Measurements from ENCODE around the gene MRPS18A.
A peak's percentile ranks its signal among the peaks of the same experiment; 100 is the strongest.

The MRPS18A gene

DNA sequence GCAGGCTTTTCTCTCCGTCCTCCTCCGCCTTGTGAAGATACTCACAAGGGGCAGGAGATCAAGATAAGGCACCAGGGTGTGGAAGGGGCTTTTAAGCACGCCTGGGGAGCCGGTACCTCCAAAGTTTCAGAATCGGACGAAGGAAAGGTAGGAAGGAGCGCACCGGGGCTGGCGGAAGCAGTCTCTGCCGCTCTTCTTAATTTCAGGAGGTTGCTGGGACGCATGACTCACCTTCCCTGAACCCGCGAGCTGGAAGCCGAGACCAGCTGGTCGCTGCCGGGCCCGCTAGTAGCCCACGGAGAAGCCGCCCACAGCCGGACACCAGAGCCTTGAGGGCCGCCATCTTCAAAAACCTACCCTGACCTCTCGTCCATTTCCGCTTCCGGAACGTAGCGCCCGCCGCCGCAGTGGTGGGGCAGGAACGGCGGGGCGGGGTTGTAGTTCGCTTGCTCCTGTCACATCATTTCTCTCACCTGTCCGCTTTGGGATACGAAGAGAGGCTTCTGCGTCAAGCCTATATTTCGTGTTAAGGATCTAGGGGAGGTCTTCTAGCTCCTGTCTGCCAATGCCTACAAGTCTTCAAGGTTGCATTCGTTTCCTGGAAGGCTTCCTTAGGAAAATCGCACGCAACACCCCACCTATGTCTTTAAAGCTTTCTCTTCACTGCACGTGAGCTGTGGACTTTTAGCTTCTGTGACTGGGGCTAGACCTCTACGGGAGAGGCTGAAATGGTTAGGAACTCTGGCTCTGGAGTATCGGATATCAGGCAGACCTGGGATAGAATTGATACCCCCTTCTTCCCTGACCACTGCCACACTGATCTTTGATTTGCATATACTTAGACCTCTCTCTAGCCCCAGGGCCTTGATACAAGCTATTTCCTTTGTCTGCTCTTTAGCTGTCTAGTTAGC lies at the start of gene MRPS18A:
TSS of gene MRPS18A (minus strand) at position 355 of the 911 bp plus-strand sequence. CDS start at position 343, 12 bp downstream.
- peak; percentile 69 for DNase-seq
- in situ Hi-C loops (cut with HindIII; ENCODE audit: low pct_ligation_motif_present, low pct_unique_long_range_greater_than_20kb, low sequenced_read_pairs), result no loop called here

DNA sequence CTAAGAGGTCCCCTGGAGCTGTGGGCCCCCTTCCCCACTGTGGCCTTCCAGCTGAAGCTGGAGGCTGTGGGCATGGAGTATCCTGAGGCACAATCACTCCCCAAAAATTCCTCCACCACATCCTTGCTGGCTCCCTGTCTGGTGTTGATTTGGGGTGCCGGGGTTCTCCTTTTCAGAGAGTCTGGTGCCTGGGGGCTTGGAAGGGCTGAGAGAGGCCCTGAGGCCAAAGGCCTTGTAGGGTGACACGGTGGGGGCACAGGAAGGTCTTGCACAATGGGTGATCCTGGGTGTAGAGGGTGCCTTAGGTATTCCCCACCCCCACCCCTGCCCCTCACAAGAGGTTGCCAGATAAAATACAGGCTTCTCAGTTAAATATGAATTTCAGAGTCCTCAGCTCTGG lies 49.3 kb upstream of the MRPS18A start:
- in situ Hi-C loops (cut with HindIII; ENCODE audit: low pct_ligation_motif_present, low pct_unique_long_range_greater_than_20kb, low sequenced_read_pairs), result no loop called here

DNA sequence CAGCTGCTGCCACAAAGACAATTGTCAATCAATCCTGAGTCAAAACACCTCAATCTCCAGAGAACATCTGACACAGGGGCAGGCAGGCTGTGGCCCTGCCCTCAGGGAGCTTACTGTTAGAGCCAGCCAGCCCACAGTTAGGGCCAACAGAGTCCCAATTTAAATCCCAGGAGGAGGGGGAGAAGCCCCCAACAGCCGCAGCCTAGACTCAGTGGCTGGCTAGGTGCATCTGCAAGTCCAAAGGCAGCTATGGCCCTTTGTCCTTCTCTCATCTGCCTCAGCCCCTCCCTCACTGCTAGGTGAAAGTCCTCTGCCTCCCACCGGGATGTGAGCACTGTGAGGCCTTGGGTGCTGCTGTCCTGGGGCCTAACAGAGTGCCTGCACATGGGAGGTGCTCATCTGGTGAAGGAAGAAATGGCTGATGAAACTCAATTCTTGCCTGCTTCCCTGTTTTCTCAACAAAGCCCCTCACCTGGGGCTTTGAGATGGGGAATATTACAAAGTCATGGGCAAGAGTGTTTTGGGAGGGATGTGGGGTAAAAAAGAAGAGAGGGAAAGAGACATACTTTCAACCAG lies 48.7 kb upstream of the MRPS18A start:
- in situ Hi-C loops (cut with HindIII; ENCODE audit: low pct_ligation_motif_present, low pct_unique_long_range_greater_than_20kb, low sequenced_read_pairs), result no loop called here
- no peak for DNase-seq

More for the DNA sequence above, 49.3 kb upstream of the MRPS18A start:
- no peak for DNase-seq

DNA sequence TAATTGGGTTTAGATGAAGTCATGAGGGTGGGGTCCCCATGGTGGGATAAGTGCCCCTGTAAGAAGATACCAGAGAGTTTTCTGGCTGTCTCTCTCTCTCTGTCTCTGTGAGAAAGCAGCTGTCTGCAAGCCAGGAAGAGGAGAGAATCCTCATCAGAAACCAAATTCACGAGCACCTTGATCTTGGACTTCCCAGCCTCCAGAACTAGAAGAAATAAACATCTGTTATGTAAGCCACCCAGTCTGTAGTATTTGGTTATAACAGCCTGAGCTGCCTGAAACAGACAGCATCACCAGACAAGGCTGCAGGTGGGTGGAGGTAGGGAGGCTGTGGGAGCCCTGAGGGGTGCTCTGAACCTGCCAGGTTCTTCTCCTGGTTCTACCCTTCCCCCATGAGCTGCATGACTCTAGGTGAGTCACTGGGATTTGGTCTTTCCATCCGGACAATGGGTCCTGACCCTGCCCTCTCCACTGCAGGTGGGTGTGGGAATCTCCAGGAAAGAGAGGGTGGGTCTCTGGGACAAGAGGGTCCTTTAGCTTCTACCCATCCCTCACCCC lies 48.1 kb upstream of the MRPS18A start:
- in situ Hi-C loops (cut with HindIII; ENCODE audit: low pct_ligation_motif_present, low pct_unique_long_range_greater_than_20kb, low sequenced_read_pairs), result no loop called here

DNA sequence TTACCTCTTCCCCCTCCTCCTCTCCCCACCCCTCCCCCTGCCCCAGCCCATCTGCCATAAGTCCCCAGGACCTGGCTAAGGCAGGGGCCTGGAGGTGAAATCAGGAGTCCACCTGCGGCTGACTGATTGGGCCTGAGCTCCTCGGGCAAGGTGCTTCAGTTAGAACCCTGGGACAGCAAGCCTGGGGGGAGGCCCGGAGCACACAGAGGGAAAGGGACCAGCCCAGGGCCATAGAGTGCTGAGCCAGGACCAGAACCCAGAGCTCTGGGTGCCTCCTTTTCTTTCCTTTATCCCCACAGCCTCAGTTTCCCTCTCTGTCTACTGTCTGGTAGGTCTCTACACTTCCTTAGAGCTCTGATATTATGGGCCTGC lies 46.7 kb upstream of the MRPS18A start:
- DNase-seq, result no peak
- in situ Hi-C loops (cut with HindIII; ENCODE audit: low pct_ligation_motif_present, low pct_unique_long_range_greater_than_20kb, low sequenced_read_pairs), result no loop called here

More for the DNA sequence above, 48.1 kb upstream of the MRPS18A start:
- DNase-seq, result no peak

DNA sequence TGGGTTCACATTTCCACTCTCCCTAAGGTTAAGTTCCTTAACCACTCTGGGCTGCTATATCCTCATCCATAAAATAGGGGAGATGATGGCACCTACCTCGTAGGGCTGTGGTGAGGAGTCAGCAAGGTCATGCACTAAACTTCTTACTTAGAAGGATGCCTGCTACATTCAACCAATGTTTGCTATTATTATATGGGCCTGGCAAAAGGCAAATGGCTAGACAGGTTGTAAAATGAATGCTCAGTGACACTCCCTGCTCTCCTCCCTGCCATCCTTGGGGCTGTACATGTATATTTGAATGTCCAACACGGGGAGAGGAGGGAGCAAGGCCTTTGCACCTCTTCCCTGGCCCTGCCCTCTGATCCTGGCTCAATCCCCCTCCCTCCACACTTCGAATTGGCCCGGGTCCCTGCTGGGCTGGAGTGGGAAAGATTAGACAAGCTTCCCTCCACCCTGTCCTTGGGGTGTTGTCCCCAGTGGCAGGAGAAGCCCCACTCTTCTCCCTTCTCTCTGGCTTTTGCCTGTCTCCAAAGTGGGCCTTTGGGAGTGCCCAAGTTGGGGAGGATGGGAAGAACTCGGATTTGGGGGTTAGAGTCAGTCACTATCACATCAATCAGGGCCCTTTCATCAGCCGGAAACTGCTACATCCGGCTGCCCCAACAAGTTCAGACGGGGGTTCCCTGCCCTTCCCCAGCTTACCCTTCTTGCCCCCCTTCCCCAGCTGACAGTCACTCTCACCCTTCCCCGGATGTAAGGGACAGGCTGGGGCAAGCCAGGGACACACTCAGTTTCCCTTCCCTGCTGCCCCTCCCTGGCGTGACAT lies 46.1 kb upstream of the MRPS18A start:
- in situ Hi-C loops (cut with HindIII; ENCODE audit: low pct_ligation_motif_present, low pct_unique_long_range_greater_than_20kb, low sequenced_read_pairs), result no loop called here

DNA sequence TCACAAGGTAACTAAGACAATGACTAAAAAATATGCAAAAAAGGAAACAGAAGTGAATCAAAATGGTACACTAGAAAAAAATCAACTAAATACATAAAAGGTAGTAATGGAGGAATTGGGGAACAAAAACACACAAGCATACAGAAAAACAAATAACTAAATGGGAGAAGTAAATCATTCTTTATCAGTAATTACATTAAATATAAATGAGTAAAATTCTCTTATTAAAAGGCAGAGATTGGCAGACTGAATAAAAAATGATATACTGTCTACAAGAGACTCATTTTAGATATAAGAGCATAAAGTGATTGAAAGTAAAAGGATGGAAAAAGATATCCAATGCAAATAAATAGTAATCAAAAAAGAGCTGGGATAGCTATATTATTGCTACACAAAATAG lies 43.0 kb upstream of the MRPS18A start:
- in situ Hi-C loops (cut with HindIII; ENCODE audit: low pct_ligation_motif_present, low pct_unique_long_range_greater_than_20kb, low sequenced_read_pairs), result no loop called here
- DNase-seq, result no peak

More for the DNA sequence above, 46.1 kb upstream of the MRPS18A start:
- DNase-seq, result no peak

DNA sequence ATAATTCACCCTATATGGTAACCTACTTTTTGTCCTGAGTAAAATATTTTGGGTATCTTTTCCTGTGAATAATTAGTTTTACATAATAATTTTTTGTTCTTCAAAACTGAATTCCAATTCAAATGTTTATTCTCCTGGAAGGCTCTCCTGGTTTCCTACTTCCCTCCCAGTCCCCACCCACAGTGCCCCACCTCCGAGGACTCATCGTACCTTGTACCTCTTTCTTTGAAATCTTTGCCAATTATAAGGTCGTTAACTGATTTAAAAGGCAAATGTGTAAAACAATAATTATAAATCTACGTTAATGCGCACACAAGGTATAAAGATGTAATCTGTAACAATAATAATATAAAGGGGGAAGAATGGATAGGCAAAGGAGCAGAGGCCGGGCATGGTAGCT lies 41.9 kb upstream of the MRPS18A start:
- in situ Hi-C loops (cut with HindIII; ENCODE audit: low pct_ligation_motif_present, low pct_unique_long_range_greater_than_20kb, low sequenced_read_pairs), result no loop called here

DNA sequence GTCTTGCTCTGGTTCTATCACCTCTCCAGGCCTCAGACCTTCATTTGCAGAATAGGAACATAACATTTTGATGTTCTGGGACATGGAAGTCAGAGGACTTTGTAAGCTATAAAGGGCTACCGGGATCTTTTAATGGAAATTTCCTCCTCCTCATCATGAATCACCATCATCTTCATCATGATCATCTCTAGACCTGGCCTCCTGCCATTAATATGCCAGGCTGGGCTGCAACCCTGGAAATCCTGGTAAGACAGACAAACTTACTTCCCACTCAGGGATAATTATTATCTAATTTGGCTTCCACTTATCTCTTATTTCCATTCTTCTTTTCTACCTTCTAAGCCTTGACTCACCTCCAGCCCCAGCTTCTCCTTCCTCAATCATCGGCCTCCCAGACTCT lies 41.0 kb upstream of the MRPS18A start:
- no peak for DNase-seq
- in situ Hi-C loops (cut with HindIII; ENCODE audit: low pct_ligation_motif_present, low pct_unique_long_range_greater_than_20kb, low sequenced_read_pairs), result no loop called here

More for the DNA sequence above, 41.9 kb upstream of the MRPS18A start:
- DNase-seq, result no peak

DNA sequence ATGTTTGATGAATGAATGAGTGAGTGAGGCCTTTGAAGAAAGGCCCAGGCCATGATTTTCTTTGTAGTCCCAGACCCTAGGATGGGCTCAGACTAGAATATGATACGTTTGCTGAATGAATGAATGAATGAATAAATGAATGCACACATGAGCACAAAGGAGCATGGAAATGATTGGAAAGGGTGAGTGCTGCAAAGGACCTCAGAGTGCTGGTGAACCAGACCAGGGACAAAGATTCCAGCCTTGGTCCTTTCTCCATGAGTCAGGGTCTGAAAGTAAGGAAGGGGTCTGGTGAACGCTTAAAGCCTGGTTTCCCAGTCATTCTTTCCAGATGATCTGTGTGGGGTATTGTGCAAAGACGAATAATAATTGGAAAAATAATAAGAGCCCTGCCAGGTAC lies 40.0 kb upstream of the MRPS18A start:
- no peak for DNase-seq
- in situ Hi-C loops (cut with HindIII; ENCODE audit: low pct_ligation_motif_present, low pct_unique_long_range_greater_than_20kb, low sequenced_read_pairs), result no loop called here

DNA sequence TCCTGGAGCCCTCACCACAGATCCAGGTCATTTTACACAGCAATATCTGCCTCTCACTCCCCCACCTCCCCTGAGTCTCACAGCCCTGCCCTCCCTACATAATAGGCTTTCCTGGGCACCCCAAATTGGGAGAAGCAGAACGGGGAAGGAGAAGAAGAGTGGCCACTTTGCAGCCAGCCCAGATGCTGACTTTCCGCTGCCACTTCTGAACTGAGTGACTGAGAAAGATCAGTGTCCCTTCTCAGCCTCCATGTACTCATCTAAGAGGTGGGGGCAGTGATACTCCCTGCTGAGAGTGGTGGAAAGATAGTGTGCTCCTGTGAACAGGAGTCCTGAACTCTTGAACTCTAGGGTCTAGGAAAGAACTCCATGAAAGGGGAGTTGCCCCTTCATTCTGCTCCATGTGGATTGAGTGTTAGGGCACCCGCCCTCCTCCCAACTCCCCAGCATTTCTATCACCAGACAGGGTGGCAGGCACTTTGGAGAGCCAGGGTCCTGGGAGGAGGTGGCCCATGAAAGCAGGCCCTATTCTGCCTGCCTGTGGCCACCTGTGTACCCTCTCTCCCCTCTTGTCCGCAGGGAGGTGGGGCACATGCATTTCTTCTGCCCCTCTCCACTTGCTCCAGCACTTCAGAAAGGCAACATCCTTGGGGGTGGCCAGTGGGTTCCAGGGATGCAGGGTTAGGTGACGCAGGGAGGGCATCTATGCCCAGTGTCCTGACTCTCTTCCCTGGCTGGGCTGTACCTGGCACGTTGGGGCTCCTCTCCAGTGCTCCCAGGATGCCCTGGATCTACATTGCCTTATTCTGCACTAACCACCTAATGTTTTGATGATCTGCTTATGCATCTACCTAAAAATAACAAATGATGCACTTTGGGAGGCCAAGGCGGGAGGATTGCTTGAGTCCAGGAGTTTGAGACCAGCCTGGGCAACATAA lies 38.3 kb upstream of the MRPS18A start:
- in situ Hi-C loops (cut with HindIII; ENCODE audit: low pct_ligation_motif_present, low pct_unique_long_range_greater_than_20kb, low sequenced_read_pairs), result no loop called here
- DNase-seq, result no peak

DNA sequence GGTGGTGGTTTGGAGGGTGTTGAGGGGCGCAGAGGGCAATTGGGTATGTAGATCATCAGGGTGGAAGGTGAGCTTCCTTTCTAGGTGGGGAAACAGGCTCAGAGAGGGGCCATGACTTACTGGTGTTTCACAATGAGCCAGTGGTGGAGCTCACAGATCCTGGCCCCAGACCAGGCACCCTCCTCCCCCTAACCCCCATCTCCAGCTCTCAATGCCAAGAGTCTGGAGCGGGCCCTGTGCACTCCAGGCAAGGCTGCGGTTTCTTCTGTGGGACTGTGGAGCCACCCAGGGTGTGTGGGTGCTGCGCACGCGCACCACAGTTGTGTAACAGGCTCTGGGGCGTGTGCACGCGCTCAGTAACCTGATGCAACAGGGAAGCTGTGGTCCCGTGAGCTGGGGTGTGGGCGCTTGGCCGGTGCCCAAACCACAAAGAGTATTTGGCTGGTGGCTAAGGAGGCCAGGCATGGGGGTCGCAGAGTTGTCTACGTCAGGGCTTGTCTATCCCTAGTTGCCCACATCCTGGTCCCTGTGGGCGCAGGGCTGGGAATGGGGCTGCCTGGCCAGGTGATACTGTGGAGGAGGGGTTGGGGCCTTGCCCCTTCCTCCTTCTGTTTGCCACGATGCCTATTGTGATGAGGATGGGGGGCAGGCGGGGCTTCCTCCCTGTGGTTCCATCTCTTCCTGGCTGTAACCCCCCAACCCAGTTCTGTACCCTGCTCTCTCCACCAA lies 37.5 kb upstream of the MRPS18A start:
- no peak for DNase-seq

DNA sequence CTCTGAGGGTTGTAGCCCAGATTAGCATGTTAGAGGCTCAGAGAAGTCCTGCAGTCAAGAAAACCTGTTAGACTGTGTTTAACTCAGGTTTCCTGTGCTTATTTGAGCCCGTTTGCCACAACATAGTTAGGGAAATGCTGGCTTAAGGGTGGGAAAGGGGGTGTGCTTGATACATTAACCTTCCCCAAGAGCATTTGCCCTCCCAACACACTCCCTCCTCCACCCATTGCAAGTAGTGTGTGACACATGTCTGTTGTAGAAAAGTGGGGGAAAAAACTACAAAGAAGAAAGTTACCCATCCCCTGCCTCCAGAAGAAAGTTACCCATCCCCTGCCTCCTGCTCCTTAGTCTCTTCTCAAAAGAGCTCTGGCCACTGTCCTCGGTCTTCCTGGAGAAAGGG lies 36.8 kb upstream of the MRPS18A start:
- DNase-seq, result no peak
- in situ Hi-C loops (cut with HindIII; ENCODE audit: low pct_ligation_motif_present, low pct_unique_long_range_greater_than_20kb, low sequenced_read_pairs), result no loop called here

More for the DNA sequence above, 37.5 kb upstream of the MRPS18A start:
- in situ Hi-C loops (cut with HindIII; ENCODE audit: low pct_ligation_motif_present, low pct_unique_long_range_greater_than_20kb, low sequenced_read_pairs), result no loop called here

DNA sequence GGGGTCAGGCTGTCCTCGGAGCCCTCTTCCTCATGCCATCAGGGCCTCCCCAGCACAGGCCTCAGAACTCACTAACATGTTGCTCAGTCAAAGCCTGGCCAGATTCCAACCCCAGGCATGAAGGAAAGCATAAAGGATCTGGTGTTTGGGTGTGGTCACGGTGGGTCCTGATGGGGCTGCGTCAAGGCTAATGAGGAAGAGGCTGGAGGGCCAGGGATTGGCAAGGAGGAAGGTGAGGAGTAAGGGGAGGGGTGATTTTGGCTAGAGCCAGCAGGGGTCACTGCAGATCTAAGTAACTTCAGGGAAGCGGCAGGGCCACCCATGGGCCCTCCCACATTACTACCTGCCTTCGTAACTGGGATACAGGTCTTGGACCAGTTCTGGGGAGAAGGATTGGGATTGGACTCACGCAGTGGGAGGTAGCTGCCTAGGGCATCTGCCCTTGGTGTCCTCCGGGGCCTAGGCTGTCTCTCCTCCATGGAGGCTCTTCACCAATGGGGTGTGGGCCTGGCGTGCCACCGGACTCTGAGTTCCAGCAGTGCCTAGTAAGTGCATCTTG lies 36.2 kb upstream of the MRPS18A start:
- peak; percentile 63 for DNase-seq
- in situ Hi-C loops (cut with HindIII; ENCODE audit: low pct_ligation_motif_present, low pct_unique_long_range_greater_than_20kb, low sequenced_read_pairs), result no loop called here

DNA sequence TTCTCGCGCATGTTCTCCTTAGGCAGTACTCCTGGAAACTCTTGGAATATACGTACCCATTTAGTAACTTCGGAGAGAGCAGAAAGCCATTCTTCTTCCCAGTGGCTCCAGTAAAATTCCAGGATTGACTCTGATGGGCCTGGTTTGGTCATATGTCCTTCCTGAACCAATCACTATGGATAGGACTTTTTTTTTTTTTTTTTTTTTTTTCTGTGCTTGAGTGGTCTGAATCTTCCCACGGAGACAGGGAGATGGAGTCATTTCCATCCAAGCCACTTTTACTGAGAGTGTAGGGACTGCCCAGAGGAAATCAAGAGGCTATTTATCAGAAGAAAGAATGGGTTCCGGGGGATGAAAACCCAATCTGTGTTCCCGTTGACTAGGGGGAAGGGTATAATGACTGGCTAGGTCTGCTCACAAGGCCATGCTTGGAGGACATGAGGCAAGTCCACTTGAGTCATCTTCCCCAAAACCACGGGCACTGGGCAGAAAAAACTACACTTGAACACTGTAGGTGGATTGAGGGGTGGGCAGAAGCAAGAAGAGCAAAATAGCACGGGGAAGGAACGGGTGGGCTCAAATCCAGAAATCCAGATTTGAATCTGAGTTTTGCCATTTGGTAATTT lies 35.4 kb upstream of the MRPS18A start:
- in situ Hi-C loops (cut with HindIII; ENCODE audit: low pct_ligation_motif_present, low pct_unique_long_range_greater_than_20kb, low sequenced_read_pairs), result no loop called here
- no peak for DNase-seq

DNA sequence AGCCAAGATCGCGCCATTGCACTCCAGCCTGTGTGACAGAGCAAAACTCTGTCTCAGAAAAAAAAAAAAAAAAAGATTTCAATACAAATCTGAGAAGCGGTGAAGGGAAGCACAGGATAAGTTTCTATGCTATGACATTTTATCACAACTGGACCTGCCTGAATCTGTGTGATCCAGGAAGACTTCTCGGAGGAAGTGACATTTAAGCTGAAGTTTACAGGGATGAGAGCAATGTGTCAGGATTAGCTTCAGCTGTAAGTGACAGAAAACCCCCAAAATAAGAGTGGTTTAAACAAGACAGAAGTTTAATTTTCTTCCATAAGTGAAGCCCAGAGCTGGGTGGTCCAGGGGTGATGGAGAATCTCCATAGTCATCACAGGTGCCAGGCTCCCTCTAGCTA lies 33.4 kb upstream of the MRPS18A start:
- no peak for DNase-seq
- in situ Hi-C loops (cut with HindIII; ENCODE audit: low pct_ligation_motif_present, low pct_unique_long_range_greater_than_20kb, low sequenced_read_pairs), result no loop called here

DNA sequence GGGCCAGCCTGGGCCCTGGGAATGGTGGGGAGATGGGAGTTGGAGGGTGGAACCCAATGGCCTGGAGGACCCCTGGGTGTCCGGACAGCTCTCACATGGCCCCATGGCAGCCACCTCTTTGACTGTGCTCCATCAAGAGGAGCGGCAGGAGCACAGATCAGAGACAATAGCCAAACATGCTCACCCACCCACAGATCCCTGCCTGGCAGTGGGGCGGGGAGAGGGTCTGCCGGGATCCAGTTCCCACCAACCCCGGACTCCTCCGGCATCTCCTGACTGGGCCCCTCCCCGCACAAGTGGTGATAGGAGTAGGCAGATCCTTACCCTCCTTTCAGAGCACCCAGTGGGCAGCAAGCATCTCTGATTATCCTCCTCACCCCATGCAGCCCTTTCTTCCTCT lies 31.9 kb upstream of the MRPS18A start:
- no peak for DNase-seq
- in situ Hi-C loops (cut with HindIII; ENCODE audit: low pct_ligation_motif_present, low pct_unique_long_range_greater_than_20kb, low sequenced_read_pairs), result no loop called here

All from ACHN (cell line).